ENCODE measurements around the gene PDGFD.

Gene PDGFD

DNA sequence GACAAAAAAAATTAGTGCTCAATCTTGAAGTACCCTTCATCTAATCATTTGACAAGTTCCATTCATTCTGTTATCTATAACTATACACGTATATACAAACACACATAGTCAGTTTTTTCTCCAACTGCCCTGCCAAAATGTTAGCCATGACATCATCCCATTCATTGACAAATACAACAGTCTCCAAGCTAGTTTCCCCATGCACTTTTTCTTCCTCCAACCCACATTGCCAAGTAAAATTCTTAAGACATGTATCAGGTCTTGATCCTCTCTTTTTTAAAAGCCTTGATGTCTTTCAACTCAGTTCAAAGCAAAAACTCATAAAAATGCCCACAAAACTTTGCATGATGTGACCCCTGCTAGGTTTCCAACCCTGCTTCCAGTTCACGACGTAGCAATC lies 69.4 kb downstream of the PDGFD start:
- Histone ChIP-seq H3K9me3 (ENCODE audit: severe bottlenecking) (no peaks in the 10 kb centered on the region), H3K27ac (no peak overlapping the region), H3K27me3 (ENCODE audit: insufficient read depth, low read depth, severe bottlenecking) (no peaks in the 10 kb centered on the region), H3K4me3 (ENCODE audit: low read depth, low read length) (no peak overlapping the region), H3K36me3 (no peaks in the 10 kb centered on the region)
- DNase-seq, result no peak
- TF ChIP-seq, protein P1, sequence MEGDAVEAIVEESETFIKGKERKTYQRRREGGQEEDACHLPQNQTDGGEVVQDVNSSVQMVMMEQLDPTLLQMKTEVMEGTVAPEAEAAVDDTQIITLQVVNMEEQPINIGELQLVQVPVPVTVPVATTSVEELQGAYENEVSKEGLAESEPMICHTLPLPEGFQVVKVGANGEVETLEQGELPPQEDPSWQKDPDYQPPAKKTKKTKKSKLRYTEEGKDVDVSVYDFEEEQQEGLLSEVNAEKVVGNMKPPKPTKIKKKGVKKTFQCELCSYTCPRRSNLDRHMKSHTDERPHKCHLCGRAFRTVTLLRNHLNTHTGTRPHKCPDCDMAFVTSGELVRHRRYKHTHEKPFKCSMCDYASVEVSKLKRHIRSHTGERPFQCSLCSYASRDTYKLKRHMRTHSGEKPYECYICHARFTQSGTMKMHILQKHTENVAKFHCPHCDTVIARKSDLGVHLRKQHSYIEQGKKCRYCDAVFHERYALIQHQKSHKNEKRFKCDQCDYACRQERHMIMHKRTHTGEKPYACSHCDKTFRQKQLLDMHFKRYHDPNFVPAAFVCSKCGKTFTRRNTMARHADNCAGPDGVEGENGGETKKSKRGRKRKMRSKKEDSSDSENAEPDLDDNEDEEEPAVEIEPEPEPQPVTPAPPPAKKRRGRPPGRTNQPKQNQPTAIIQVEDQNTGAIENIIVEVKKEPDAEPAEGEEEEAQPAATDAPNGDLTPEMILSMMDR (IDR thresholded peaks at IDR 0.05; ENCODE audit: low read depth, low read length), result no peak

DNA sequence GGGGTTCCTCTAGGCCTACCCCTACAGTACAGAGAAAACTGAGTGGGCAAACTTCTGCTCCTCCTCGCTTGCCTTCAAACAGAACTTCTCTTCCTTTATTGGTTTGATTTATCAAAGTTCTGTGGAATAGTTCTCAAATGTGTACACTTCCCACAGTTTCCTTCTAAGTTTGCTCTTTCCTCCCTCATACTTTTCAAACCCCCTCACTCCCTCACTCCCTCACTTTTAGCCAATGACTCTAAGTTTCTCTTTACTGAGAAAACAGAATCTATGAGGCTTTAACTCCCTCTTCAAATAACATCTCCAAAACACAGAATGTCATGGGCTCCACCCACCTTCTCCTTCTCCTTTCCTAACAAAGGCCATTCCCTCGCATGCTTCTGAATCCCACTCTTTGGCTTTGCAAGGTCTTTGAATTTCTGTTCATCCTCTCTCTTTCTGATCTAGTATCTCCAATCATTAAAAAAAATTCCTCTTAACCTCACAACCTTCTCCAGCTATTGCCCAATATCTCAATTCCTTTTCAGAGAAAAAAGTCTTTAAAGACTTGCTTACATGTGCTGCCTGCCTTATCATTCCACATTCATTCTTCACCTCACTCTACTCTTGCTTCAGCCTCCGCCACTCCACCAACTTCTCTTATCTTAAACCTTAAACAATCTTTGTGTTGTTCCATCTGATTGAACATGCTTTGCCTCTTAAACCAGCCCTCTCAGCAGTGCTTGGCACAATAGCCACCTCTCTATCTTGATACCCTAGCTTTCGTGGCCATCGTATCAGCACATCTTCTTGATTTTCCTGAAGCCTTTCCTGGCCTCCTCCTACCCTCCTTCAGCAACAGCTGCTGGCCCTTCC lies 70.3 kb downstream of the PDGFD start:
- H3K36me3 ChIP-seq, result no peaks in the 10 kb centered on the region
- H3K27ac ChIP-seq, result no peak overlapping the region
- H3K27me3 ChIP-seq (ENCODE audit: insufficient read depth, low read depth, severe bottlenecking), result no peaks in the 10 kb centered on the region
- TF ChIP-seq, protein P1 (IDR thresholded peaks at IDR 0.05; ENCODE audit: low read depth, low read length), result no peak
- no peak for DNase-seq
- no peak overlapping the region for H3K4me3 ChIP-seq (ENCODE audit: low read depth, low read length)
- no peaks in the 10 kb centered on the region for H3K9me3 ChIP-seq (ENCODE audit: severe bottlenecking)

DNA sequence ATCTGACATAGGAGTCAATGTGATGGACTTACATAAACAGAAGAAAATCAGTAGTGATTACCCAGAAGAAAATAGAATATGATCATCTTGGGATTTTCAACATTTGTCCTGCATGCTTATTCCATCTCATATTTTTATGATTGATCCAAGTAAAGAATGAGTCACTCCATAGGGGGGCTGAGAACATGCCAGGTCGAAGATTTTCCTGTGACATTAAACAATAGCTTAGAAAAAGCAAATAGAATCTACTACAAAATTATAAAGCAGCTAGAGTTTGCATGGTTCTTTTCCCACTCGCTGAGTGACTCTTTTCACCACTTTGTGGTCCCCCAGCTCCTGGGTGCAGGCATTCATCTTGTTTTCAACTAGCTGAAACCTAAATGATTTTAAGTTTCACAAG lies 71.2 kb downstream of the PDGFD start:
- Histone ChIP-seq H3K27me3 (ENCODE audit: insufficient read depth, low read depth, severe bottlenecking) (no peaks in the 10 kb centered on the region), H3K9me3 (ENCODE audit: severe bottlenecking) (no peaks in the 10 kb centered on the region), H3K27ac (no peak overlapping the region), H3K4me3 (ENCODE audit: low read depth, low read length) (no peak overlapping the region), H3K36me3 (no peaks in the 10 kb centered on the region)
- DNase-seq, result no peak
- TF ChIP-seq, protein P1 (IDR thresholded peaks at IDR 0.05; ENCODE audit: low read depth, low read length), result no peak

- no peak overlapping the region for H3K4me3 ChIP-seq (ENCODE audit: low read depth, low read length)
- TF ChIP-seq, protein P1 (IDR thresholded peaks at IDR 0.05; ENCODE audit: low read depth, low read length), result no peak
- no peaks in the 10 kb centered on the region for H3K27me3 ChIP-seq (ENCODE audit: insufficient read depth, low read depth, severe bottlenecking)
- no peaks in the 10 kb centered on the region for H3K36me3 ChIP-seq
- no peak for DNase-seq
- no peak overlapping the region for H3K27ac ChIP-seq
- no peaks in the 10 kb centered on the region for H3K9me3 ChIP-seq (ENCODE audit: severe bottlenecking)
Observed at GRCh38 chr11:104091281-104092096, 72.5 kb downstream of the PDGFD start.

- TF ChIP-seq, protein P1 (IDR thresholded peaks at IDR 0.05; ENCODE audit: low read depth, low read length), result no peak
- no peak for DNase-seq
- Histone ChIP-seq H3K27me3 (ENCODE audit: insufficient read depth, low read depth, severe bottlenecking) (no peaks in the 10 kb centered on the region), H3K4me3 (ENCODE audit: low read depth, low read length) (no peak overlapping the region), H3K27ac (no peak overlapping the region), H3K36me3 (no peaks in the 10 kb centered on the region), H3K9me3 (ENCODE audit: severe bottlenecking) (no peaks in the 10 kb centered on the region)
Observed at GRCh38 chr11:104090767-104091166, 73.2 kb downstream of the PDGFD start.

Data from WERI-Rb-1 (cell line).